Activated T-cell treated with anti-CD3 and anti-CD28 coated beads, Interleukin-2, amount 50 U/mL, for 48 hours (primary cell): ENCODE measurements around the gene CACNA2D4.
A peak's percentile ranks its signal among the peaks of the same experiment; 100 is the strongest.

Experiments
- DNase-seq, 2 experiments: peaks; one replicate each; pipeline ENCODE4 v3.0.0-alpha.2; 2020

The CACNA2D4 gene

DNA sequence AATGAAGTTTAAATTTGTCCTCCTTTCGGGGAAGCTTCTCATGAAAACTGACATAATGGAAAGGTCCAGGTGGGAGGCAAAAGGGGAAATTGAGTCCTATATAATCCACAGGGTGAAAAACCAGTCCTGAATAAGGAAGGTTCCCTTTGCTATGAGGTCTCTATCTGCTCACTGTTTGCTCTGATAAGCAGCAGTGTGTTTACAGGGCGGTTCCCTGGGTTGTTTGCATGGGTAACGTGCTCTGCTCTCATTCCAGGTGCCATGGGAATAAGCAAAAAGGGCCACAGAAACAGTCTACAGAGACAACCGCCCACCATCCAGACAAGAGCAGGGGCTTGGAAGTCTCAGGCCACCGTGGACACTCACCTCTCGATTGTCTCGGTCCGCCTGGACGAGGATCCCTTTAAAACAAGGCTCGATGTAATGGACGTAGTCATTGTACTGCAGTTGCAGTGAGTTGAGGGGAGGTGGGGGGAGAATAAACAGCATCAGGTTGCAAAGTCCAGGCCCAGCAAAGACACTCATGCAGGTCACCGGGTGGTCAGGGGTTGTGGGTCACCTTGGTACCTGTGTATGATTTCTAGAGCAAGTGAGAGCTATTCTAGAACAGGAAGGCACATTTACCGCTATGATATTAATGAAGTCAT, 32.7 kb downstream of the CACNA2D4 start:
- DNase-seq: no peak

DNA sequence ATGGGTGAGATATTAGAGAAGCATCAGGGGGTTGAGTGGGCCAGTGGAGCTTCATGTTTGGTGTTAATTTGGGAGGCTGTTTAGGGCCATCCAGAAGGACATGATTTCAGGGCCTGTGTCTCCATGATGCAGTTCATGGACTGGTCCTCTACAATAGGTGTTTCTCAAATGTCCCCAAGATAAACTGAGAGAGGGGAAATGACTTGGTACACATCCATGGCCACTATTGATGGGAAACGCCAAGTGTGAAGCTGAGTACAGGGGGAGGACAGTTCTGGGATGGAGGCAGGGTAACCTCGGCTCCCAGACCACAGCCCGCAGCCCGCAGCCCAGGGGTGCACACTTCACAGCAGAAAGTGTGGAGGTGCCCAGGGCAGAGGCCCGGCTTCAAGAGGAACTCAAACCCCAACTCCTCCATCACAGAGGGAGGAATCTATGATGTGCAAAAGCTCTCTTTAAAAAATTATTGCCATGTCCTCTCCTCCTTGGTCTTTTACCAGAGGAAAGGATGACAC, 33.3 kb downstream of the CACNA2D4 start:
- no peak for DNase-seq

DNA sequence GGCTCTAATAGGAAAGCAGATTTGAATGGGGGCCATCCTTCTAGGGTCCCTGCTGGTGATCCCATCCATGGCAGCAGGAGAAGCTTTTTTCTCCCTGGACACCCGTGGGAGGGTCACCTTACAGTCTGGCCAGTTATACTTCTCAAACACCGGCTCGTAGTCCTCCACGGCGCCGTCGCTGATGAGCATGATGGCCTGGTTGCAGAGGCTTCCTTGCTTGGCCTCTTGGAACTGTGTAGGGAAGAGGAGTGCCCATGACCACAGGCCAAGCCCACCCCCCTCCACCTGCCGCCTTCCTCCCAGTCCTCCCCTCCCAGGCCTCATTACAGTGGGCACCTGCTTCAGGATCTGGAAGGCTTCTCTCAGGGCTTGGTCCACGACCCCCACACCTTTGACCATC, 33.8 kb downstream of the CACNA2D4 start:
- DNase-seq: no peak

DNA sequence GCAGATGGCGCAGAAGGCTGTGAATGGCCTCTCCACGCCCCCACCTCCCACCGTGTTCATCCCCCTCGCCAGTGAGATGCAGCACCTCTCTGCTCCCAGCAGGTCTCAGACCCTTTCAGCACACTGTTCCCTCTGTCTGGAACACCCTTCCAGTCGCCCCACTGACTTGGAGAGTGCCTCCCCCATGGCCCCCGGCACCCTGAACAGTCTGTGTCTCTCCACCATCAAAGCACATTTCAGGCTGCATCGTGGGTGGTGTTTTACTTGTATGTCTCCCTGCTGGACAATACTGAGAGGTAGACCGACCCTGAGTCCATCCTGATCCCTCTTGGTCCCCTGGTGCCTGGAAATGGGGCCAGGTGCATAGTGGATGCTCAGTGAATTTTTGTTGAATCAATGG, 34.9 kb downstream of the CACNA2D4 start:
- no peak for DNase-seq

DNA sequence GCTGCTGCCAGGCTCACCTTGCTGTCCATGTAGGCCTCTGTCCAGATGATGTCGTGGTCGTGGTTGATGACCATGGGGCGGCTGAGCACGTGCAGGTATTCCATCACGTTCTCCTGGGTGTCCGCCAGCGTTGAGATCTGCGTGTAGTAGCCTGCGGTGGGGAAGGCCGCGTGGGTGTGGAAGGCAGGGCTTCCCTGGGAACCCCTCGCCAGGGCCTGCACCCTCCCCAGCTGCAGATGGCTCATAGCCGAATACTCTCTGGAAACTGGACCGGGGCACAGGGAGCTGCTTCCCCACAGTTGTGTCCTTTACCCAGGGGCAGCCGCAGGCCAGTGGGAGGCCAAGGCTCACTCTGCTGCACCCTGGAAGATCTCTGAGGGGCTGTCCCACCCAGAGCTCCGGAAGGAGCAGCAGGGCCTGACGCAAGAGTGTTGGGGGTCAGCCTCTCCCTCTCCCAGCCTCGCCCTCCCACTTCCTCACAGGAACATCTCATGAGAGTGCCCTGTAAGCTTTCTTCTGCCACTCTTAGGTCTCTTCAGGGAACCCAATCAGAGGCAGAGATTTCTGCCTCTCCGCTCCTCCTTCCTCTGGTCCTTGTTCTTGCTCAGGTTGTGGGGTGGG, 35.5 kb downstream of the CACNA2D4 start:
- DNase-seq: no peak

DNA sequence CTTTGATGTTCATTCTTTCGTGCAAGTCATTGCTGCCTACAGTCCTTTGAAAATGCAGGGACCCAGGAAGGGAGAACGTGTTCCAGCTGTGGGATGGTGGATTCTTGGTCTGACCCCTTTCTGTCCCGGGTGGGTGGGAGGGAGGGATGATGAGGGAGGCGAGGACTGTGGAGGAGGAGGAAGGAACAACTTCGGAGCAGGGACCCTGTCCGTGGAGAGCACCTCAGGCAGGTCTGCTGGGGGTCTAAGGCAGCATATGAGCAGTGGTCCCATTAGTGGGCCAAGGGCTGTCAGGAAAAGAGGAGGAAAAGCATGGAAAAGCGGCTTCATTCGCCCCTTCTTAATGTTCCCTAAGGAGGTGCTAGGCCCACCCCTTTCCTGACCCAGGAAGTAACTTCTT, 36.0 kb downstream of the CACNA2D4 start:
- no peak for DNase-seq

DNA sequence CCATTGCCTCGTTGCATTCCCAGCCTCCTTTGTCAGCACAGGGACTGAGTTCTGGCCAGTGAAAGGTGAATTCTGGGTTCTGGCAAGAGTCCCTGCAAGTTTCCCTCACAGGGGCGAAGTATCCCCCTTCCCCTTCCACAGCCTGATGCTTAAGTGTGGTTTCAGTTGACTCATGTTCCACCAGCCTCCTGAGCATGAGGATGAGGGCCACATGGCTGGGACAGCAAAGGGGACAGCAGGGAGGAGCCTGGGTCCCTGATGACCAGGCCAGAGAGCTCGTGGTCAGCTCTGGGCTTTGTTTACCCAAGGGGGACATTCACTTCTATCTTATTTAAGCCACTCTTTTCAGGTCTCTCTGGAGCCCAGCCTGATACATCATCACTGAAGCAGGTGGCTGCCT, 36.5 kb downstream of the CACNA2D4 start:
- DNase-seq: no peak

DNA sequence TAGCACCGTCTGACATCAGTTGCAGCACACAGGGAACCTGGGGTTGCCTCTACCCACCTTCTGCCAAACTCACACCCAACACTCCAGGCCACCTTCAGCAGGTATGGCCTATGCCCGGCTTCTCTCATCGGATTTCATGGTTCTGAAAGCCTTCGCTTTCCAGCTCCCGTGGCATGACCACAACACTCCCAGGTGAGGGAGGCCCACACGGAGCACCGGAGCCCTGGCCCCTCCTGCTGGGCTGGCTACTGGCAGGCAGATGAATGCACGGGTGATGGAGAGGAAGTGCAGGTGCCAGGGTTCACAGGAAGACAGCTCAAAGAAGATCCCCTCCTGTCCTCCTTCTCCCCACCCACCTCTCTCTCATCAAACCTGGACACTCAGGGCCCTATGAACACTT, 37.2 kb downstream of the CACNA2D4 start:
- DNase-seq: no peak

DNA sequence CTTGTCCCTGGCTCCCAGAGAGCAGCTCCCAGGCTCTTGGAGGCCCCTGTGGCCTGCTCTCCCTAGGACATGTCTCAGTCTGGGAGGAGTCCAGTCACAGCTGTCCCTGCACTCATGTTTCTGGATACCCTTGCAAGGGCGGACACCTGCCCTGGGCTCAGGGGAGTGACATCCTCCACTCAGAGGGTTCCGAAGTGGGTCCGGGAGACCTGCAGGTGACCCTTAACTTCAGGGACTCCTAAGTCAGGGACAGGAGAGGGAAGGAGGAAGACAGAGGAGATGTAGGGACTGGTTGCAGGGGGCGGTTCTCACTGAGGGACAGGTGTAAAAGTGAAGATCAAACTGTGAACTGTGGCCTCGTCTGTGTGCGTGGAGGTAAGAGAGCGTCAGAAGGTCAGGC, 37.6 kb downstream of the CACNA2D4 start:
- no peak for DNase-seq

DNA sequence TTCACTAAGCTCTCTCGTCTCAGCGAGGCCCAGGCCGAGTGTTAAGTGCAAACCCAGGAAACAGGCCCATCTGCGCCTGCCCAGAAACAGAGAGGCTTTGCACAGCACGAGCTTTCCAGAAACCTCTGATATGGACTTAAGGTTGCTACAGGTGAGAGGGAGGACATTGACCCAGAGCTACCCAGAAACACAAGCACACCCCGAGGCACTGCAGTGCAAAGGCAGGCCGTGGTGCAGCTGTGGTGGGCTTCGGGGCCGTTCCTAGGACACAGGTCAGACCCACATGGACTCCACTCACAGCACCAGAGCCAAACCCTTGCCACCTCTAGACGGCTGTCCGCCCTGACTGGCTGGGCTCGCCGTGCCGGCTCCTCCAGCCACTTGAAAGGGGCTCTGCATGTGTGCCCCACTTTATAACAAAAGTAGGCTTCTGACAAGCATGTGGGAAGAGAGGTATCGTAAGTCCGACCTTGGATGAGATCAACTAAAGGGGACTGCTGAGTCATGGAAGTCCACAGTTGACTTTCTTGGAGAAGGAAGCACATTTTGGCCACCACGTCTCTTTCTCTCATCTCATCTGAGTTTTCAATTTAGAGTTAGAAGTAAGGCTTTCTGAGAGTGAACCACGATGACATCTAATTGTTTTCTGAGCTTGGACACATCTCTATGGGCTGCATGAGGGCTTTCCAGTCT, 38.2 kb downstream of the CACNA2D4 start:
- no peak for DNase-seq

DNA sequence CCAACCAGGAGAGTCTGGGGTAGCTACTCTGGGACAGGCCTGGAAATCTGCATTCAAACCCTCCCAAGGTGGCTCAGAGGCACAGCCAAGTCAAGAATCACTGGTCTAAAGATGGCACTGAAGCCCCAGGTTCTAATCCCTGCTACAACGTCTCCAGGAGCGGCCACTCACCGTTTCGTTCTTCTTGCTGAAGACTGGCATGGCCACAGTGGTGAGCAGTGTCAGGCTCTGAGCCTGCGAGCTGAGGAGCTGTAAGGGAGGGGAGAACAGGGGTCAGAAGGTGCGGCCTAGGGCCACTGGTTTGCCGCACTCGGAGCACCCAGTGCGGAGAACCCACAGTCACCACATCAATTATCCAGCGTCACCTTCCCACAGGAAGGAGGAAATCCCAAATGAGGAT, 38.8 kb downstream of the CACNA2D4 start:
- no peak for DNase-seq

DNA sequence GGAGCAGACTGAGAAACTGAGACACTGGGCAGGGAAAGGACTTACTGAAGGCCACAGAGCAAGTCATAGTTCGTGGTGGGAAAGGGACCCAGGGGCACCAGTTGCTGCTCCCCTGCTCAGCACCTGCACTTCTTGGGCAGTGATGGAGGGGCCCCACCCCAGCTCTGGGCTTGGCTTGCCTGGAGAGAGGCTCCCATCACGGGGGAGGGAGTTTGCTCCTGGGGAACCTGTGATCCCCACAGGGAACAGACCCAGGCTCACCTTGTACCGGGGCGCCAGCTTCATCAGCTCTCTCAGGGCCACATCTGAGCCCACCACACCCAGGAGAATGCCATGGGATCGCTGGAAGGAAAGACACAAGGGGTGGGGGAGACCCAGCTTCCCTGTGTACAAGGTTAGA, 39.8 kb downstream of the CACNA2D4 start:
- peak in 1 of 2 experiments; percentile 5 for DNase-seq

DNA sequence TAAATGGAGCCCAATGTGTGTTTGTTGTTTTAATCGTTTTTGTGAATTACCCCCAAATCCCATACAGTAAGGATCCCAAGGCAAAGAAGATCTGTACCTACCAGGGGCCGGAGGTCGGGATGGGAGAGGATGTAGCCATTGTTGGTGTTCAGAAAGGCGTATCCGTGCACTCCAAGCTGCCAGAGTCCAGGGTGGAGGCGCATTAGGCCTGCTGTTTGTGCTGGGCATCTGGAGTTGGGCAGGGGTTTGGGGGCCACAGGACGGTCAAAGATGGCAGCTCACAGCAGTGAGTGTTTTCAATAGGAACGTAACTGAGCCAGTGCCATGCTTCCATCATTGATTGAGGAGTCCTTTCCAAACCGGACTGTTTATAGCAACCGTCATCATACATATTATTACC, 40.2 kb downstream of the CACNA2D4 start:
- peak in 1 of 2 experiments; percentile 3 for DNase-seq

DNA sequence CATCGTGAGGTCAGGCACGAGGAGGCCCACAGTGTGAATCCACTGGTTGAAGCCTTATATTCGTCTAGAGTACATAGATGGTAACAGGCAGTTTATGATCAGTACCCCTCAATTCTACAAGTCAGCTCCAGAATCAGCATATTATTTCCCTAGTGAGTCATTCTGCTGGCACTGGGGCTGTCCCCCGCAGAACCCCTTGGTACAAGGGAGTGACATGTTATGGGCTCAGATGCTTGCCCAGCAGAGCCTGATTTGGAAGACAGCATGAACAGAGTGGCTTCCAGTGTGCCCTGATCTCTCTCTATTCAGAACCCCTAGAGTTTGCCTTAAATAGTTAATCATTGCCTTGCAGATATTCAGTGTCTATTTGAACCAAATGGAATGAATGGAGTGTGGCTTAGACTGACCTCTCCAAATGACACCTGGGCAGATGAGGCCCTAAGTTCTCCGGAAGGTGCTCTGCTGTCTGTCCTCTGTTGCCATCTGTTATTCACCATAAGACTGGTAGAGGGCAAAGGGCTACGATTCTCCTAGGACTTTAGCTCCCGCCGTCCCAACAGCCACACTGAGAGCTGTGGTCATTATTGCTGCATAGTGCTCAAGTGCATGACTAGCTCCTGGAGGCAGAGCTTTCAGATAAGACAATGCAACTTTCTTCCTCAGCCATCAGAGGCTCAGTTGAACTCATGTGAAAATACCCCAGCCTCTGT, 41.1 kb downstream of the CACNA2D4 start:
- DNase-seq: peak; percentile 3 to 5

DNA sequence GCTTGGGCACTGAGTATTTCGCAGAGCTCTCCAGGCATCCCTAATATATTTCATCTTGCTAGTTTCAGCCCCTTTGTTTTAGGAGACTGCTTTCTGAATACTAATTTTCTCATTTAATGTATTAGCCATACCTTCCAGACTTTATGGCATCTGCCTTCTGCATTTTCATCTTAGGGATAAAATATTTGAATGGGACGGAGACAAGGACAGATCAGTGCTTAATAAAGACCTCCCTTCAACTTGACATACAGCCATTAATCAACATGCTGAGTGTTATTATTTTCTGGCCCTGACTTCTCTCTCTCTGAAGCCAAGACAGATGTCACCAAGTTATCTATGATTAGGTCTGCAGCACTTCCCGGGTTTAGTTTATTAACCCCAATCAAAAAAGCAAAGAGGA, 42.4 kb downstream of the CACNA2D4 start:
- no peak for DNase-seq

DNA sequence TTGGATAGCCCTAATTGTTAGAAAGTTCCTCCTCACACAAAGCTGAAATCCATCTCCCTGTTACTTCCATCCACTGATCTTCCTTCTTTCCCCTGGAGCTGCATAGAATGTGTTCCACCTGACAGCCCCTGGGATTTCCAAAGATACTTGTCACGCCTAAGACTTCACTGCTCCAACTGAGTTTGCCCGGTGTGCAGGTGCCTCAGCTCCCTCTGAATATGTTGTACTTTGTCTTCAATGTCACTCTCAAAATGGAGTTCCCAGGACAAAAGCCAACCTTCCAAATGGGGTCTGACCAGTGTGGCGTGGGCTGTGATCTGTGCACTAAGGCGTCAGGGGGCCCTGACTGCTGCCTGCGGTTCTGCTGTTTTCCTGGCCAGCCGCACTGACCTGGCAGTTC, 42.8 kb downstream of the CACNA2D4 start:
- no peak for DNase-seq

DNA sequence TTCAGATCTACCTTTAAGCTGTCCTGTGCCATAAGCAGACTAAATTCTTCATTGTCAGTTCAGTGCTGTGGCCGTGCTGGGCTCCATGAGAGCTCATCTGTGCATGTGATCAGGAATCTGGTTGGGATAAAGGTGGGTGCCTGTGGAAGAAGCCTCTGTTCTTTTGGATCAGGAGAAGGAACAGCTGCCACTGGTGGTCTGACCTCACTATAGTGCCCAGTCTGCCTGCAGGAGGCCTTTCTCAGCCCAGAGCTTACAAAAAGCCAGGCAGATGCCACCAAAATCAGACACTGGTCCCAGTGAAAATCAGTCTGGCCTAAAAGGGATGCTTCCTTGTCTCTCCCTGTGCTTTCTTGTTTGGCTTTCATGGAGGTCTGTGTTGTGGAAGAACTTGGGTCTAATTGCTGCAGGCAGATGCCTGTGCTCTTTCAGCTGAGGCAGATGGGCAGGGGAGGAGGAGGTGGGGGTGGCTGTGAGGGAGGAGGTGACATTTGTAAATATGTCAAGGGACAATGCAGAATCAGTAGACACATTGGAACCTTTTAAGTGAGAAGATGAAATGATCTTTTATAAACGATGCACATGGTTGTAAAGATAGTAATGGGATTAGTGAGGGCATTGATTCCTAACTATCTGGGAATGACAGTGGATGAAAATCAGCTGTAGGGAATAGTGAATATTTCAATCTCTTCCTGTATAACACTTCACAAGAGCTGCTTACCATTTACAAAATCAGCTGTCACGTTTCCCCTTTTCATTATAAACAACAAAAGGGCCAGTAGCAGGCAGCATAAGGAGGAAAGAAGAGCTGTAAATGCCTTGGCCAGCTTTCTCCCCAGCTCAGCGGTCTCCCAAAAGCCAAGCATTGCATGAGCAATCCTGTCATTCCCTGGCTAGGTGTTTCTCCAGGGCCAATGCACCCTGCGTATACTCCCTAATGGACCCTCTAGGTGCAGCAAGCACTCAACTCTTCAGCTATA, 44.6 kb downstream of the CACNA2D4 start:
- no peak for DNase-seq

DNA sequence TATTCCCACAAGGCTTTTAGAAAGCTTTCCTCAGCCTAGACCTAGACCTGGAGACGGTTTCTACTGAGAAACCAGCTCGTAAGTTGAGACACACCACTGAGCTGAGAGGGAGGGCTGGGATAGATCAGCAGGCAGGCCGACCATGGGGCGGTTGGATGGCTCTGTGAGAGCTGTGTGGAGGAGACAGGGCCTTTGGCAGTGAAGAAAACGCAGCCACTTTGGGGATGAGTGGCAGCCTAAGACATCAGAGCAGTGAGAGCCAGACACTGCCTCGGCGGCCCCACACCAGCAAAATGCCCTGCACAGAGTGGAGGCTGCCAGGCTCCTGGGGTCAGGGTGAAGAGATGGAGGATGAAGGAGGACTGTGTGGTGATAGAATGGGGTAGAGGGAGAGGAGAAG, 46.0 kb downstream of the CACNA2D4 start:
- no peak for DNase-seq

DNA sequence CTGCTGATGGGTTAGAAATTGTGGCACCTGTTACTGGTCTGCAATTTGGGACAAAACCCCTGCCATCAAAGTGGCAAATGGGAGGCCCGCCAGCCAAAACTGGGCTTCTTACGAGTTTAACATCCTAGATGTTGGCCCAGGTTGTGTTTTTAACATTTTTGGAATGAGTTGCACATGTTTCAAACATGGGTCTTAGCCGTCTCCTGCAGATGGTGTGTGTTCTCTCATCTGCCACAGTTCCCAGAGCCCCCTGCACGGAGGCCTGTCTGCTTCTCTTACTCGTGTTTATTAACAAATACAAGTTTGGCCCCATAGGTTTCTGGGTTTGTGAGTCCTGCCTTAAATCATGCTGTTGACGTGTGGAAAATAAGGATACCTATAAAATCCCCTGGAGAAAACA, 46.5 kb downstream of the CACNA2D4 start:
- DNase-seq: no peak

DNA sequence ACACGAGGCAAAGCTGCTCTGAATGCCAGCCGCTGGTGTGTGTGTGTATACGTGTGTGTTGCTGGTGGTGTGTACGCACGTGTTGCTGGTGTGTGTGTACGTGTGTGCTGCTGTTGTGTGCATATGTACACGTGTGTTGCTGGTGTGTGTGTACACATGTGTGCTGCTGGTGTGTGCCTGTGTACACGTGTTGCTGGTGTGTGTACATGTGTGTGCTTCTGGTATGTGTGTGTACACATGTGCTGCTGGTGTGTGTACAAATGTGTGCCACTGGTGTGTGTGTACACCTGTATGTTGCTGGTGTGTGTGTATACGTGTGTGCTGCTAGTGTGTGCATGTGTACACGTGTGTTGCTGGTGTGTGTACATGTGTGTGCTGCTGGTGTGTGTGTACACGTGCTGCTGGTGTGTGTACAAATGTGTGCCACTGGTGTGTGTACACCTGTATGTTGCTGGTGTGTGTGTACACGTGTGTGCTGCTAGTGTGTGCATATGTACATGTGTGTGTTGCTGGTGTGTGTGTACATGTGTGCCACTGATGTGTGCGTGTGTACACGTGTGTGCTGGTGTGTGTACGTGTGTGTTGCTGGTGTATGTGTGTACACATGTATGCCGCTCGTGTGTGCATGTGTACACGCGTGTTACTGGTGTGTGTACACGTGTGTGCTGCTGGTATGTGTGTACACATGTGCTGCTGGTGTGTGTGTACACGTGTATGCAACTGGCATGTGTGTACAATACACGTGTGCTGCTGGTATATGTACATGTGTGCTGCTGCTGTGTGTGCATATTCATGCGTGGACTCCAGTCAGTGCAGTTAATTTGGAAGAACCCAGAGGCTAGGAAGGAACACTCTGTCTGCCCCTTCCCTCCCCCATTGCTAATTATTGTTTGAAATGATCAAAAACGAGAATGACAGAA, 47.2 kb downstream of the CACNA2D4 start:
- peak in 1 of 2 experiments; percentile 3 for DNase-seq

DNA sequence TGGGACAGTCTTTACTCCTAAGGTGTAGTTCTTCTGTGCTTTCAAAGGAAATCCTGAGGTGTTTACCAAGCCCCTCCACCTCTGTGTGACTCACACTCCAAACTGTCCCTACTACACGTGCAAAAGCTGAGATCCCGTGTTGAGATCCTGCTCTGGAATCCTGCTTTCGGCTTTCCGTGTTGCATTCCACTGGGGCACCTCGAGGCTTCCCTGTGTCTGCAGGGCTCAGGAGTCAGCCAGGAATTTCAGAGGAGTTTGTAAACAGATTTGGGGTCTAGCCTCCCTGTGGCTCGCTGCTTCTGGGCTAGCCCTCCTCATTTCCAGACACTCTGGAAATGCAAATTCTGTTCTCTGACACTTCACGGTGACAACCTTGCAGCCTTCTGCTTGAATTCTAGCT, 48.4 kb downstream of the CACNA2D4 start:
- DNase-seq: peak in 1 of 2 experiments; percentile 3
